ENCODE data around the gene AQP11.

The AQP11 gene

GRCh38 chr11:77642228-77642627 lies 52.5 kb downstream of the AQP11 start:
- no peak for DNase-seq (ENCODE audit: extremely low read depth, low read depth)
- H3K4me3 ChIP-seq (replicated peaks; ENCODE audit: low read depth, low read length) = no peak overlapping the region
- no peak for TF ChIP-seq CTCF (IDR thresholded peaks at IDR 0.05; ENCODE audit: low read depth, low read length, missing control alignments)

GRCh38 chr11:77644887-77645286 lies 55.1 kb downstream of the AQP11 start:
- H3K4me3 ChIP-seq (replicated peaks; ENCODE audit: low read depth, low read length) = no peak overlapping the region
- no peak for DNase-seq (ENCODE audit: extremely low read depth, low read depth)
- TF ChIP-seq CTCF (IDR thresholded peaks at IDR 0.05; ENCODE audit: low read depth, low read length, missing control alignments) = no peak

GRCh38 chr11:77647654-77648305 lies 58.0 kb downstream of the AQP11 start:
- no peak for TF ChIP-seq CTCF (IDR thresholded peaks at IDR 0.05; ENCODE audit: low read depth, low read length, missing control alignments)
- no peak overlapping the region for H3K4me3 ChIP-seq (replicated peaks; ENCODE audit: low read depth, low read length)
- no peak for DNase-seq (ENCODE audit: extremely low read depth, low read depth)

GRCh38 chr11:77650123-77650522 lies 60.4 kb downstream of the AQP11 start:
- no peak overlapping the region for H3K4me3 ChIP-seq (replicated peaks; ENCODE audit: low read depth, low read length)
- DNase-seq (ENCODE audit: extremely low read depth, low read depth) = no peak
- TF ChIP-seq CTCF (IDR thresholded peaks at IDR 0.05; ENCODE audit: low read depth, low read length, missing control alignments) = no peak

- H3K4me3 ChIP-seq (replicated peaks; ENCODE audit: low read depth, low read length) = no peak overlapping the region
- no peak for DNase-seq (ENCODE audit: extremely low read depth, low read depth)
- no peak for TF ChIP-seq CTCF (IDR thresholded peaks at IDR 0.05; ENCODE audit: low read depth, low read length, missing control alignments)
Measured at GRCh38 chr11:77654770-77655434, 65.1 kb downstream of the AQP11 start.

- DNase-seq (ENCODE audit: extremely low read depth, low read depth) = no peak
- no peak overlapping the region for H3K4me3 ChIP-seq (replicated peaks; ENCODE audit: low read depth, low read length)
- TF ChIP-seq CTCF (IDR thresholded peaks at IDR 0.05; ENCODE audit: low read depth, low read length, missing control alignments) = no peak
Measured at GRCh38 chr11:77656362-77656761, 66.6 kb downstream of the AQP11 start.
